Duodenal mucosa (tissue), 2 donors: ENCODE data around the gene AZIN2.

Experiments
- H3K27ac ChIP-seq: one replicate; pipeline ENCODE4 v1.7.0; 2013; ENCODE audit warnings: low read depth, low read length
- H3K27me3 ChIP-seq, 2 donors: one replicate each; pipeline ENCODE4 v1.7.0; 2013; ENCODE audit warnings: low read length in 2 of 2, control low read depth in 1 of 2; ENCODE audit not compliant: insufficient read depth in 2 of 2, control insufficient read depth in 1 of 2
- H3K36me3 ChIP-seq, 2 donors: one replicate each; pipeline ENCODE4 v1.7.0; 2013; ENCODE audit warnings: low read length in 2 of 2, control low read depth in 1 of 2; ENCODE audit not compliant: insufficient read depth in 2 of 2, control insufficient read depth in 1 of 2
- H3K4me1 ChIP-seq, 2 donors: one replicate each; pipeline ENCODE4 v1.7.0; 2013; ENCODE audit warnings: low read length in 2 of 2, control low read depth in 1 of 2; ENCODE audit not compliant: insufficient read depth in 2 of 2, control insufficient read depth in 1 of 2
- H3K4me3 ChIP-seq, 2 donors: one replicate each; pipeline ENCODE4 v1.7.0; 2013; ENCODE audit warnings: low read length in 2 of 2, low read depth in 1 of 2
- H3K9ac ChIP-seq, 2 donors: one replicate each; pipeline ENCODE4 v1.7.0; 2013; ENCODE audit warnings: low read length in 2 of 2, low read depth in 1 of 2
- H3K9me3 ChIP-seq, 2 donors: one replicate each; pipeline ENCODE4 v1.7.0; 2013; ENCODE audit warnings: low read length in 2 of 2, control low read depth in 1 of 2; ENCODE audit not compliant: control insufficient read depth in 1 of 2

AZIN2 gene

DNA sequence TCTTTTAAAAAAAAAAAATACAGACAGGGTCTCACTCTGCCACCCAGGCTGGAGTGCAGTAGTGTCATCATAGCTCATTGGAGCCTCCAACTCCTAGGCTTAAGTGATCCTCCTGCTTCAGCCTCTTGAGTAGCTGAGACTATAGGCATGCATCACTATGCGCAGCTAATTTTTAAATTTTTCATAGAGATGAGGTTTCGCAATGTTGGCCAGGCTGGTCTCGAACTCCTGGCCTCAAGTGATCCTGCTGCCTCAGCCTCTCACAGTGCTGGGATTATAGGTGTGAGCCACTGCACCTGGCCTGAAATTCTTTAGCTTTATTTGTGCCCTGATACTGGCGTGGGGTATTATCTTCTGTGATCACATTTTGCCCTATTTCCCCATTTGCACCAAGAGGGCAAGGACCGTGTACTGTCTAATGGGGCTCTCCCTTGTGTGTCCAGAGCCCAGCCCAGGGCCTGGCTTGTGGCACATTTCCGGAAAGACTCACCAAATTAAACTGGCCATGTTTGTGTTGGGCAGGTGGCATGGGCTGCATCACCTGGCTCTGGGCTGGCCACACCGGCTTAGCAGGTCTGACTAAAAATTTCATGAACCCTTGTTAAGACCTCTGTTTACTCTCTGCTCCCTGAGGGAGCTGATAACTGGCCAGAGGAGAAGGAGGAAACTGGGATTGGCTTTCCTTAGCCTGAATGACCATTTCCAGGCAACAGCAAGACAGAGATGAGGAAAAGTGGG is 68.7 kb downstream of the AZIN2 start:
- H3K4me3 ChIP-seq: no peak overlapping the region
- H3K9ac ChIP-seq: no peak overlapping the region
- no peaks in the 10 kb centered on the region for H3K27me3 ChIP-seq
- no peaks in the 10 kb centered on the region for H3K4me1 ChIP-seq
- peaks cover 10 to 19% of the 10 kb centered on the region in 2 donors for H3K36me3 ChIP-seq
- H3K9me3 ChIP-seq: no peaks in the 10 kb centered on the region
- no peak overlapping the region for H3K27ac ChIP-seq

DNA sequence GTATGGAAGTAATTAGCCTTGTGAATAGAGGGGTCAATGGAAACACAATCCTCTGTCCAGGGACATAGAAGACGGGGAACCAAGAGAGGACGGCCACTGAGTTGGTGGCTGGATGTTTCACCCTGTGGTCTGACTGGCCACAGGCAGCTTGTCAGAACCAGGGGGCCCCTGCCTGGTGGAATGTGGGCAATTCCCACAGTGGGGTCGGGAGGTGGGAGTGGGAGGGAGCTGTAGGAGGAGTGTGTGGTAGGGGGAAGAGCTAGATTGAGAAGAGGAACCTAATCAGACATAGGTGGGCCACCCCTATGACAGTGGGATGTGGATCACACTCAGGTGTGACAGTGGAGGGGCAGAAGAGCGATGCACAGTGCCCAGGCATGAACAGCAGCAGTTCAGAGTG is 69.6 kb downstream of the AZIN2 start:
- no peak overlapping the region for H3K4me3 ChIP-seq
- no peaks in the 10 kb centered on the region for H3K4me1 ChIP-seq
- no peak overlapping the region for H3K9ac ChIP-seq
- no peaks in the 10 kb centered on the region for H3K27me3 ChIP-seq
- peaks cover 8 to 13% of the 10 kb centered on the region in 2 donors for H3K36me3 ChIP-seq
- no peak overlapping the region for H3K27ac ChIP-seq
- no peaks in the 10 kb centered on the region for H3K9me3 ChIP-seq

DNA sequence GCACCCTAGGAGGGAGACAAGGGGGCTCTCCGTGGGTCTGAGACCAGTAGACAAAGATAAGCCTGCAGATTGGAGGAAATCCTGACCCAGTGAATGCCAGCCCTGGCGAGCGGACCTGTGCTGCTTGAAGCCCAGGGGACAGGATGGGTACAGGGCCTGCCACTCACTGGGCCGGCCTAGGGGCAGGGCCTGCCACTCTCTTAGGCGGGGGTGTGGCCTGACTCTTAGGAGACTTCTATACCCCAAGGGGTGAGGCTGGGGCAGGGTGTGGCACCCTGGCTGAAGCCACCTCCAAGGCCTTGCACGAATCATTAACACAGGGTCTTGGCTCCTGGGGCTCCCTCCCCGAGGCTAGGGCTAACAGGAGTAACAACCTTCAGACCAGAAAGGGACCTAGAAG is 70.2 kb downstream of the AZIN2 start:
- peaks cover 0 to 1% of the 10 kb centered on the region in 2 donors for H3K4me1 ChIP-seq
- H3K9ac ChIP-seq: no peak overlapping the region
- H3K4me3 ChIP-seq: no peak overlapping the region
- peaks cover 8 to 13% of the 10 kb centered on the region in 2 donors for H3K36me3 ChIP-seq
- no peaks in the 10 kb centered on the region for H3K9me3 ChIP-seq
- H3K27ac ChIP-seq: no peak overlapping the region
- H3K27me3 ChIP-seq: no peaks in the 10 kb centered on the region

DNA sequence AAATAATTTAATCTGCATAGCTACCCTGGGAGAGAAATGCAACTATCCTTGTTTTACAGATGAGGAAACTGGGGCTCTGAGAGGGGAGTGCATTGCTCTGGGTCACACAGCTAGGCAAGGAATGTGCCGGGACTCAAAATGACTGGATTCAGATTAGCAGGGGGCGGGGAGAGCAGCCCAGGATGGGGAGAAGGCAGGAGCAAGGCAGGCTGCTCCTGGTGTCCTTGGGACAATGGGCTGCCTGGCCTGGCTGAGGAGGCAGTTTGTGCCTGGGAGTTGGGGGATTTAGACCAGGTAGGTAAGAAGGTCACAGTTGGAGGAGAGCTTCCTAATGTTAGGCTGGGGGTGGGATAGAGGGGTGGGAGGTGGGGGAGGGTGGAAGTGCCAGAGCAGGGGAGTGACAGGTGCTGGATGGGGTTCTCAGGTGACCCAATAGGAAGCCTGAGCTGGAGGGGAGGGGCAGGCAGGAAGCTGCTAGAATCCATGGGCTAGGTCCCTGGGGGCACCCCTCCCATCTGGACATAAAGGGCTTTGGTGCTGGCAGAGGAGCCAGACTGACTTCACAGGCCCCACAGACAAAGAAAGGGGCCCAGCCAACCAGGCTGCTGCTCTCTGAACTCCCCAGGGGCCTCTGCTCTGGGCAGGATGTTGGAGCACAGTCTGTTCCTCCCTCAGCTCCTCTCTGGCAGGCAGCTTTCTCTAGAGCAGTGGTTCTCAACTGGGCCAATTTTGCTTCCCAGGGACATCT is 71.9 kb downstream of the AZIN2 start:
- peaks cover 0 to 4% of the 10 kb centered on the region in 2 donors for H3K4me1 ChIP-seq
- no peak overlapping the region for H3K4me3 ChIP-seq
- peaks cover 0 to under 1% of the 10 kb centered on the region in 2 donors for H3K36me3 ChIP-seq
- no peak overlapping the region for H3K9ac ChIP-seq
- no peaks in the 10 kb centered on the region for H3K9me3 ChIP-seq
- no peaks in the 10 kb centered on the region for H3K27me3 ChIP-seq
- no peak overlapping the region for H3K27ac ChIP-seq

DNA sequence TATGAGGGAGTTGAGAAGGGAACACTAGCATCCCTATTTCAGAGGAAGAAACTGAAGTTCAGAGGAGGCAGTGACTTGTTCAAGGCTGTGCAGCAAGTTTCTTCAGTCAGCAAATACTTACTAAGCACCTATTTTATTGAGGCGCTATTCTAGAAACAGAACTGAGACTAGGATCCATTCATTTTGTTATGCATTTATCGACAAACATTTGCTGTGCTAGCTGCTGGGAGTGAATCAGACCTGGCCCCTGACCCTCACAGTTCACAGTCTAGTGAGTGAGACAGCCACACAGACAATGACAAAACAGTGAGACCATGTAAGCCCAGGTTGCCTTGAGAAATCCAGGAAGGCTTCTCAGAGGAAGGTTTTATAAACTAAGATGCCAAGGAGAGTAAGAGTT is 72.7 kb downstream of the AZIN2 start:
- Histone ChIP-seq H3K4me1 (peaks cover 0 to 4% of the 10 kb centered on the region in 2 donors), H3K9me3 (no peaks in the 10 kb centered on the region), H3K27me3 (no peaks in the 10 kb centered on the region), H3K27ac (no peak overlapping the region), H3K36me3 (peaks cover 0 to 7% of the 10 kb centered on the region in 2 donors), H3K4me3 (no peak overlapping the region), H3K9ac (no peak overlapping the region)

DNA sequence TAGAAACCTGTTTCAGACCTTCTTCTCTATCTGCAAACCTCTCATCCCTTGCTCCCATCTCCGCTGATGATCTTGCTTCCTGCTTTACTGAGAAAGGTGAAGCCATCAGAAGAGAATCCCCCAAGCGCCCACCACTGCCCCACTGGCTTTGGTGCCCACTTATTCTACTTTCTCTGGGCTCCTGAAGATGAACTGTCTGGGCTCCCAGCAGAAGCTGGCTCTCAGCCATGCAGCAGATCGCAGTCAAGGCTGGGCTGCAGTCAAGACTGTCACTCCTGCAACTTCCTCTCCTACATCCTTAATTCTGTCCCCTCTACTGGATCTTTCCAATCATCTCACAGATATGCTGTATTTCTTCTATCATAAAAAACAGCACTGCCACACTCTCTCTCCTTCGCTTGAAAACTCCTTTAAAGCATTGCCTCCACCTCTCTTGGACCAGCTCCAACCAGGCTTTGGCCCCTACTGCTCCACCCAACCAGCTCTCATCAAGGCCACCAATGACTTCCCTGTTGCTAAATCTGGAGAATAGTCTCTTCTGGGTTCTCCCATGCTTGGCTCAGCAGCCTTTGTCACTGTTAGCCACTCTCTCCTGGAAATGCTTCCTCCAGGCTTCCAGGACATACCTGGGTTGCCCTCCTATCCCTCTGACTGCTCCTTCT is 75.1 kb downstream of the AZIN2 start:
- no peaks in the 10 kb centered on the region for H3K9me3 ChIP-seq
- peaks cover 0 to 4% of the 10 kb centered on the region in 2 donors for H3K4me1 ChIP-seq
- H3K36me3 ChIP-seq: peaks cover 3 to 12% of the 10 kb centered on the region in 2 donors
- H3K27me3 ChIP-seq: no peaks in the 10 kb centered on the region
- no peak overlapping the region for H3K4me3 ChIP-seq
- H3K9ac ChIP-seq: no peak overlapping the region
- H3K27ac ChIP-seq: no peak overlapping the region

DNA sequence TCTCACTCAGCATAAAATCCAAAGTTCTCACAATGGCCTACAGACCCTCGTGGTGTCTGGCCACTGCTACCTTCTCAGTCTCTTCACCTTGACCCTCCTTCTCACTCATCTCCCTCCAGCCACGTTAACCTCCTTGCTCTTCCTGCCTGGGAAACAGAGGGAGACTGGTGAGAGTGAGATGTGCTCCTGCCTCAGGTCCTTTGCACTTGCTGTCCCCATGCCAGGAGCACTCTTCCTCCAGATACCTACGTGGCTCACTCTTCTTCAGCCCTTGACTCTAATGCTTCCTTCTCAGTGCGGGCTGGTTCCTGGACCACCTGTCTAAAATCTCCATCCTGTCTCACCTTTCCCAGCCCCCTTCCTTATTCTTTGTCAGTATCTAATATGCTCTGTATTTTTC is 76.2 kb downstream of the AZIN2 start:
- Histone ChIP-seq H3K27ac (no peak overlapping the region), H3K9me3 (no peaks in the 10 kb centered on the region)

DNA sequence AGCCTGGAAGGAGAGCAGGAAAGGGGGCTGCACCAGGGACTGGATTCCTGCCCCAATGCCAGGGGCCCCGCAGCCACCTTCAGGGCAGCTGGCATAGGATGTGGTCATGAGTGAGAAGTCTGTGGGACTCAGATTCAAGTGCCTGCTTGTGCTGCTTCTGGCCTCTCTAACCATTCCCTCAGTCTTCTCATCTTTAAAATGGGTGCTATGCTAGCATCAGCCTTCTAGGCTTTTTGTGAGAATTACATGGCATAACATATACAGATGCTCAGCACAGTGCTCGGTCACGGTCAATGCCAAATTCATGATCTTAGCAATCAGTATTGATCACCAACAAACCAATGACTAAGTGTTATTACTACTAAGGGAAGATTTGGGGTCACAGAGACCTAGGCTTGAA is 77.4 kb downstream of the AZIN2 start:
- H3K4me1 ChIP-seq: peaks cover 0 to 4% of the 10 kb centered on the region in 2 donors
- no peaks in the 10 kb centered on the region for H3K27me3 ChIP-seq
- H3K36me3 ChIP-seq: peaks cover 3 to 12% of the 10 kb centered on the region in 2 donors
- no peak overlapping the region for H3K27ac ChIP-seq
- no peaks in the 10 kb centered on the region for H3K9me3 ChIP-seq
- H3K4me3 ChIP-seq: no peak overlapping the region
- H3K9ac ChIP-seq: no peak overlapping the region

More for the DNA sequence above, 76.2 kb downstream of the AZIN2 start:
- peaks cover 0 to 4% of the 10 kb centered on the region in 2 donors for H3K4me1 ChIP-seq
- H3K27me3 ChIP-seq: no peaks in the 10 kb centered on the region
- H3K36me3 ChIP-seq: peaks cover 3 to 12% of the 10 kb centered on the region in 2 donors
- no peak overlapping the region for H3K4me3 ChIP-seq
- H3K9ac ChIP-seq: no peak overlapping the region

DNA sequence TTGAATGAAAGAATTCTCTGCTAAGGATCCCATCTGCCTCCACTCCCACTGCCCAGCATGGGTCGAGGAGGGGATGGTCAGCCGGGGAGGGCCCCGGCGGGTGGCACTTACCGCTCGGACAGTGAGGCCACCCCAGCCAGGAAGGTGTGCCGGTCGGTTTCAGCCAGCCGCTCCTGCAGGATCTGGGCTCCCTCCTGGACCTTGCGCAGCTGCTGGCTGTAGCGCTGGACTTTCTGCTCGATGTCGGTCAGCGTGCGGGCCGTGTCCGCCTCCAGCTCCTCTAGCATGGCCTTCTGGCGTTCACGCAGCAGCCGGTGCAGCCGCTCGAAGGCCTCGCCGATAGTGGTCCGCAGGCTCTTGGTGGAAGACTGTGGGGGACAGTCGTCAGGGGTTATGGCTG is 78.6 kb downstream of the AZIN2 start:
- H3K36me3 ChIP-seq: peaks cover 3 to 12% of the 10 kb centered on the region in 2 donors
- H3K4me1 ChIP-seq: peaks cover 0 to 4% of the 10 kb centered on the region in 2 donors
- H3K4me3 ChIP-seq: no peak overlapping the region
- H3K27me3 ChIP-seq: no peaks in the 10 kb centered on the region
- no peaks in the 10 kb centered on the region for H3K9me3 ChIP-seq
- H3K27ac ChIP-seq: no peak overlapping the region
- H3K9ac ChIP-seq: no peak overlapping the region
